ENCODE measurements around the gene HESX1. TPM values are rescaled to one million over a fixed set of nuclear protein-coding genes. Genes with fewer than 3 reads are reported as not detected.
A peak's percentile ranks its signal among the peaks of the same experiment; 100 is the strongest.

HESX1 gene
- total RNA-seq, 1 donor from 2014 or later, result 0.43 TPM

- DNase-seq (ENCODE audit: low spot score), result no peak
- intact Hi-C loops (cut with micrococcal nuclease), result no loop called here
- Mint-ChIP-seq H3K4me1 (ENCODE audit: low read depth) (no peaks in the 10 kb centered on the region), H3K4me3 (ENCODE audit: low read depth) (no peak overlapping the region), H3K36me3 (ENCODE audit: low read depth) (no peaks in the 10 kb centered on the region), H3K9me3 (no peaks in the 10 kb centered on the region), H3K27ac (no peak overlapping the region), H3K27me3 (ENCODE audit: low read depth) (peaks cover 24% of the 10 kb centered on the region)
Measured at GRCh38 chr3:57192028-57192427, 7.8 kb downstream of the HESX1 start.

- DNase-seq (ENCODE audit: low spot score), result no peak
- Mint-ChIP-seq H3K27ac (no peak overlapping the region), H3K27me3 (ENCODE audit: low read depth) (peaks cover 7% of the 10 kb centered on the region), H3K36me3 (ENCODE audit: low read depth) (no peaks in the 10 kb centered on the region), H3K4me3 (ENCODE audit: low read depth) (no peak overlapping the region), H3K9me3 (no peaks in the 10 kb centered on the region), H3K4me1 (ENCODE audit: low read depth) (no peaks in the 10 kb centered on the region)
- intact Hi-C loops (cut with micrococcal nuclease), result no loop called here
Measured at GRCh38 chr3:57184526-57184925, 15.3 kb downstream of the HESX1 start.

- intact Hi-C loops (cut with micrococcal nuclease), result no loop called here
- no peaks in the 10 kb centered on the region for H3K4me1 Mint-ChIP-seq (ENCODE audit: low read depth)
- no peaks in the 10 kb centered on the region for H3K36me3 Mint-ChIP-seq (ENCODE audit: low read depth)
- H3K27me3 Mint-ChIP-seq (ENCODE audit: low read depth), result peaks cover 11% of the 10 kb centered on the region
- no peak for DNase-seq (ENCODE audit: low spot score)
- H3K27ac Mint-ChIP-seq, result no peak overlapping the region
- no peaks in the 10 kb centered on the region for H3K9me3 Mint-ChIP-seq
- no peak overlapping the region for H3K4me3 Mint-ChIP-seq (ENCODE audit: low read depth)
Measured at GRCh38 chr3:57179580-57180410, 20.0 kb downstream of the HESX1 start.

- intact Hi-C loops (cut with micrococcal nuclease), result no loop called here
Measured at GRCh38 chr3:57176045-57176444, 23.7 kb downstream of the HESX1 start.

GRCh38 chr3:57173687-57174086 is 26.1 kb downstream of the HESX1 start:
- Mint-ChIP-seq H3K36me3 (ENCODE audit: low read depth) (no peaks in the 10 kb centered on the region), H3K27ac (no peak overlapping the region), H3K4me3 (ENCODE audit: low read depth) (no peak overlapping the region), H3K4me1 (ENCODE audit: low read depth) (peaks cover 2% of the 10 kb centered on the region), H3K9me3 (no peaks in the 10 kb centered on the region), H3K27me3 (ENCODE audit: low read depth) (peaks cover 30% of the 10 kb centered on the region)
- no peak for DNase-seq (ENCODE audit: low spot score)
- intact Hi-C loops (cut with micrococcal nuclease), result loop anchor here (5.0 kb wide), 1 partner anchor 384 kb away; the partner anchor contains the start of gene PDE12

More at GRCh38 chr3:57176045-57176444, 23.7 kb downstream of the HESX1 start:
- Mint-ChIP-seq H3K27me3 (ENCODE audit: low read depth) (peaks cover 19% of the 10 kb centered on the region), H3K4me1 (ENCODE audit: low read depth) (no peaks in the 10 kb centered on the region), H3K4me3 (ENCODE audit: low read depth) (no peak overlapping the region), H3K36me3 (ENCODE audit: low read depth) (no peaks in the 10 kb centered on the region), H3K9me3 (no peaks in the 10 kb centered on the region), H3K27ac (no peak overlapping the region)
- DNase-seq (ENCODE audit: low spot score), result no peak

- no peak overlapping the region for H3K4me3 Mint-ChIP-seq (ENCODE audit: low read depth)
- H3K27ac Mint-ChIP-seq, result no peak overlapping the region
Measured at GRCh38 chr3:57170946-57171345, 28.8 kb downstream of the HESX1 start.

GRCh38 chr3:57169872-57170623 is 29.7 kb downstream of the HESX1 start:
- peaks cover 56% of the 10 kb centered on the region for H3K27me3 Mint-ChIP-seq (ENCODE audit: low read depth)

More at GRCh38 chr3:57170946-57171345, 28.8 kb downstream of the HESX1 start:
- peaks cover 51% of the 10 kb centered on the region for H3K27me3 Mint-ChIP-seq (ENCODE audit: low read depth)
- H3K9me3 Mint-ChIP-seq, result no peaks in the 10 kb centered on the region
- intact Hi-C loops (cut with micrococcal nuclease), result loop anchor here (5.0 kb wide), 1 partner anchor 386 kb away; the partner anchor contains the start of gene PDE12
- no peak for DNase-seq (ENCODE audit: low spot score)
- H3K36me3 Mint-ChIP-seq (ENCODE audit: low read depth), result no peaks in the 10 kb centered on the region
- peaks cover 2% of the 10 kb centered on the region for H3K4me1 Mint-ChIP-seq (ENCODE audit: low read depth)

GRCh38 chr3:57169108-57169507 is 30.7 kb downstream of the HESX1 start:
- Mint-ChIP-seq H3K4me1 (ENCODE audit: low read depth) (peaks cover 5% of the 10 kb centered on the region), H3K9me3 (no peaks in the 10 kb centered on the region), H3K36me3 (ENCODE audit: low read depth) (no peaks in the 10 kb centered on the region), H3K27me3 (ENCODE audit: low read depth) (peaks cover 57% of the 10 kb centered on the region), H3K27ac (no peak overlapping the region), H3K4me3 (ENCODE audit: low read depth) (peak overlapping the region; percentile 56)
- DNase-seq (ENCODE audit: low spot score), result no peak
- intact Hi-C loops (cut with micrococcal nuclease), result loop anchor here (5.0 kb wide), 1 partner anchor 58 kb away; the partner anchor contains the start of gene APPL1

More at GRCh38 chr3:57169872-57170623, 29.7 kb downstream of the HESX1 start:
- H3K4me1 Mint-ChIP-seq (ENCODE audit: low read depth), result peaks cover 2% of the 10 kb centered on the region
- intact Hi-C loops (cut with micrococcal nuclease), result loop anchor here (5.0 kb wide), 2 partner anchors 57 to 387 kb away; partner anchors contain the start of genes APPL1 and PDE12
- no peaks in the 10 kb centered on the region for H3K9me3 Mint-ChIP-seq
- no peak overlapping the region for H3K27ac Mint-ChIP-seq
- H3K36me3 Mint-ChIP-seq (ENCODE audit: low read depth), result no peaks in the 10 kb centered on the region
- H3K4me3 Mint-ChIP-seq (ENCODE audit: low read depth), result peak overlapping the region; percentile 60
- peak; percentile 40 for DNase-seq (ENCODE audit: low spot score)

GRCh38 chr3:57168151-57168550 is 31.6 kb downstream of the HESX1 start:
- Mint-ChIP-seq H3K27ac (no peak overlapping the region), H3K36me3 (ENCODE audit: low read depth) (no peaks in the 10 kb centered on the region), H3K4me3 (ENCODE audit: low read depth) (no peak overlapping the region), H3K9me3 (no peaks in the 10 kb centered on the region), H3K4me1 (ENCODE audit: low read depth) (peaks cover 9% of the 10 kb centered on the region), H3K27me3 (ENCODE audit: low read depth) (peaks cover 57% of the 10 kb centered on the region)
- intact Hi-C loops (cut with micrococcal nuclease), result loop anchor here (5.0 kb wide), 1 partner anchor 59 kb away; the partner anchor contains the start of gene APPL1
- DNase-seq (ENCODE audit: low spot score), result no peak

GRCh38 chr3:57166660-57167059 is 33.1 kb downstream of the HESX1 start:
- peaks cover 10% of the 10 kb centered on the region for H3K4me1 Mint-ChIP-seq (ENCODE audit: low read depth)
- intact Hi-C loops (cut with micrococcal nuclease), result loop anchor here (5.0 kb wide), 1 partner anchor 61 kb away; the partner anchor contains the start of gene APPL1

GRCh38 chr3:57165641-57166040 is 34.1 kb downstream of the HESX1 start:
- Mint-ChIP-seq H3K27ac (no peak overlapping the region), H3K4me1 (ENCODE audit: low read depth) (peaks cover 10% of the 10 kb centered on the region), H3K36me3 (ENCODE audit: low read depth) (no peaks in the 10 kb centered on the region), H3K4me3 (ENCODE audit: low read depth) (peak overlapping the region; percentile 49), H3K9me3 (no peaks in the 10 kb centered on the region), H3K27me3 (ENCODE audit: low read depth) (peaks cover 71% of the 10 kb centered on the region)
- intact Hi-C loops (cut with micrococcal nuclease), result loop anchor here (5.0 kb wide), 1 partner anchor 62 kb away; the partner anchor contains the start of gene APPL1
- DNase-seq (ENCODE audit: low spot score), result no peak

More at GRCh38 chr3:57166660-57167059, 33.1 kb downstream of the HESX1 start:
- no peaks in the 10 kb centered on the region for H3K36me3 Mint-ChIP-seq (ENCODE audit: low read depth)
- no peaks in the 10 kb centered on the region for H3K9me3 Mint-ChIP-seq
- no peak overlapping the region for H3K27ac Mint-ChIP-seq
- H3K4me3 Mint-ChIP-seq (ENCODE audit: low read depth), result peak overlapping the region; percentile 49
- DNase-seq (ENCODE audit: low spot score), result no peak
- H3K27me3 Mint-ChIP-seq (ENCODE audit: low read depth), result peaks cover 66% of the 10 kb centered on the region

- H3K27me3 Mint-ChIP-seq (ENCODE audit: low read depth), result peaks cover 75% of the 10 kb centered on the region
- intact Hi-C loops (cut with micrococcal nuclease), result loop anchor here (5.0 kb wide), 1 partner anchor 62 kb away; the partner anchor contains the start of gene APPL1
- no peak within 1 kb of the TSS for H3K27ac Mint-ChIP-seq
- no peaks in the 10 kb centered on the region for H3K9me3 Mint-ChIP-seq
- peak; percentile 16 for DNase-seq (ENCODE audit: low spot score)
- H3K4me3 Mint-ChIP-seq (ENCODE audit: low read depth), result peak within 1 kb of the TSS; percentile 81
- H3K36me3 Mint-ChIP-seq (ENCODE audit: low read depth), result no peaks in the 10 kb centered on the region
- peaks cover 9% of the 10 kb centered on the region for H3K4me1 Mint-ChIP-seq (ENCODE audit: low read depth)
Measured at GRCh38 chr3:57164657-57165573, 34.9 kb downstream of the HESX1 start, which contains the start of gene IL17RD. TSS of gene IL17RD (minus strand) at chr3:57165353. CDS start at chr3:57165286, 67 bp downstream.

Measured in activated T-helper 2 cell treated with anti-CD3 and anti-CD28 coated beads, Interferon-gamma antibody, Interleukin-2, Interleukin-4, amounts not matched to agents 10 μg/mL and 5 μg/mL and 100 μg/mL, durations not matched to agents 14 hours and 24 hours and 36 hours (primary cell).